Activated CD4-positive, alpha-beta T cell treated with anti-CD3 and anti-CD28 coated beads, Interleukin-10, Interleukin-2, amounts not matched to agents 100 ng/mL and 50 ng/mL, durations not matched to agents 16 hours and 8 hours (primary cell): Measurements from ENCODE around the gene ATP5ME.
"Not testable (repeated sequence)": the region's sequence is repeated elsewhere in the genome, so short reads cannot be mapped to it uniquely, and the experiment has no call there.

Source experiments
- DNase-seq: peaks from one replicate; pipeline ENCODE4 v3.0.0-alpha.2; 2020

ATP5ME gene

GRCh38 chr4:653831-654502, 20.1 kb downstream of the ATP5ME start:
- DNase-seq: no peak

DNA sequence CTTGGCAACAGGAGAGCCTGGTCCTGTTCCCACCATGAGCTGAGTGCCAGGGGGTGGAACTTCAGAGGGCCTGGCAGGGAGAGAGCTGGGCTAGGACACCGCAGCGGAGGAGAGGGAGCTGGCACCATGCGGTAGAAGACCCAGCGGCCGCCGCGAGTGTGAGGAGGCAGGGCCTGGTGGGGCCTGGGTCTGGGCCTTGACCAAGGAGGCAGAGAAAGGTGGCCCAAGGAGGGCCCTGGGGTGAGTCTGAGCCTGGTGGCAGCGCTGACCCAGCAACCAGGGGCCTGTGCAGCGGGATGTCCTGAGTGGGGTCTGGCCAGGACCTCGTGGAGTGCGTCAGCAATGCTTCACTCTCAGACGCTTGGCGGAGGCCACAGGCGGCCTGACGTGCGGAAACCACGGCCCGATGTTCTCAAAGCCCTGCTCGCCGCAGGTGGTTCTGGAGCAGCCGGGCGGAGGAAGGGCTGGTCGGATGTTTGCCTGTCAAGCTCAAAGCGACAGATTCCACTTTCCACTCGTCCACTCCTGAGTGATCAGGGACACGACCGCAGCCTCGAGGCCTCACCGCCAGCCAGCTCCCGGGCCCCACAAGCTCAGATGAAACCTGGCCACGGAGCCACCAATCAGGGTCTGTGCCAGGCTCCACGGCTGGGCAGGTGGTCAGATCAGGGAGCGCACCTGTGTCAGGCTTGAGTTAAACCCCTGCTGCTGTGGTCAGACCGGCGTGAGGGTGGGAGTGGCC, 20.8 kb downstream of the ATP5ME start:
- no peak for DNase-seq

DNA sequence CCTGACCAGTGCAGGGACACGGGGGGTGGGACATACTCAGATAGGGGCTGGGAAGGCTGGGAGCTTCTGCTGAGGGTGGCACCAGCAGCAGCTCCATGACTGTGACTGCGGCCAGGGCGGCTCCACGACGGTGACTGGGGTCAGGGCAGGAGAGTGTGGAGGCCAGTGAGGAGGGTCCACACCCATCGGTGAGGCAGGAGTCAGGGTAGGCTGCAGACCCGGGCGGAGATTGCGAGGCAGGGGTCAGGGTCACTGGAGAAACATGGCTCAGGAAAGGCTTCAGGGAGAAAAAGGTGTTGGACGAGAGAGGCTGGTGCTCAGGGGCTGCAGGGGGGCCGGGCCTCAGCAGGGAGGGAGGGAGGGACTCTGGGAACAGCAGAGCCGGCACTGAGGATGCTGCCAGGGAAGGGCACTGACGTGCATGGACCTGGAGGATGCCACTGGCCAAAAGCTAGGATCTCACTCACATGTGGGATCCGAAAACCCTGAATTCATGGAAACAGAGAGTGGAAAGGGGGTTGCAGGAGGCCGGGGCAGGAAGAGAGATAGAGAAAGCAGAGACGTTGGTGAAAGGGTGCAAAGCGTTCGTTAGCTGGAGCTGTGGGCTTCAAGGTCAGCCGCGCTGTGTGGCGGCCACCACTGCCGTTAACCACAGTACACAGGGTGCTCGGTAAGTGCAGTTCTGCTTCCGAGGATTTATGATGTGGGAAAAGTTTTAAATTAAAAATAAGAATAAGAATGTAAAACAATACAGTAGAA, 22.0 kb downstream of the ATP5ME start:
- DNase-seq: no peak

DNA sequence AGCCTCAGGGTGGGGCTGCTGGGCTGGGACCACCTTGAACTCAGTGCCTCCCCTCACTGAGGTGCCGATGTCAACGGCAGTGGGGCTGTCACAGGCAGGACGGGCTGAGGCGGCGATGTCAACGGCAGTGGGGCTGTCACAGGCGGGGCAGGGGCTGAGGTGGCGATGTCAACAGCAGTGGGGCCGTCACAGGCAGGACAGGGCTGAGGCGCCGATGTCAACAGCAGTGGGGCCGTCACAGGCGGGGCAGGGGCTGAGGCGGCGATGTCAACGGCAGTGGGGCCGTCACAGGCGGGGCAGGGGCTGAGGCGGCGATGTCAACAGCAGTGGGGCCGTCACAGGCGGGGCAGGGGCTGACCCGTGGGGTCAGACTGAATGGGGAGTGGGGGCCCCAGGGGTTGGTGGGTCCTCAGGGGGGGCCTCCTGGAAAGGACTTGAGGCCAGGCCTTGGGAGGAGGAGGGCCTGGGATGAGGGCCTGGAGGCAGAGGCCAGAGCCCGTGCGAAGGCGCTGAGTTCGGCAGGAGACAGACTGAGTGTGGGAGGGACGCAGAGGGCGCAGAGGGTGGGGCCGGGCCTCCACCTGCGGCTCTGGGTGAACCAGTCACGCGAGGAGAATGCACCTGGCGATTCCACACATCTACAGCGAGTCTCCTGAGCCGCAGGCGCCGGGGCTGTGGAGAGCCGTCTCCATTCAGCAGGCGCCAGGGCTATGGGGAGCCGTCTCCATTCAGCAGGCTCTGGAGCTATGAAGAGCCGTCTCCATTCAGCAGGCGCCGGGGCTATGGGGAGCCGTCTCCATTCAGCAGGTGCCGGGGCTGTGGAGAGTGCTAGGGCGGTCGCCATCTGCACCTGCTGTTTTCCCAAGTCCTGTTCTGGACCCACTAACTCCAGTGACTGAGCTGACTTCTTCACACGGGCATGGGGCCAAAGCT, 22.9 kb downstream of the ATP5ME start:
- no peak for DNase-seq

DNA sequence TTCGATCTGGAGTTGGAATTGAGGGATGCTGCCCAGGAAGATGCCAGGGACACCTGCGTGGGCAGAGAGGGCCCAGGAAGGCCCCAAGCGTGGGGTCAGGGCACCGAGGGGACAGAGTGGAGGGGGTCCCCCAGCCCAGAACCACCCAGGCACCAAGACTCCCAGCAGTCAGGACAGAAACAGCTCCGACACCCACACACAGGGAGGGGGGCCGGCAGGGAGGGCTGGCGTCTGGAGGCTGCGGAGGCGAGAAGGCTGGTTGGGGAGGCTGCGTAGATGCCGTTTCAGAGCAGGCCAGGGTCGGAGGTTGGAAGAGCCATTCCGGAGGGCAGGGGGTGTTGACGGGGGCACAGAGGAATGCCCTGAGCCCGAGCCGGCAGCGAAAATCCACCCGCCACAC, 23.6 kb downstream of the ATP5ME start:
- DNase-seq: no peak

DNA sequence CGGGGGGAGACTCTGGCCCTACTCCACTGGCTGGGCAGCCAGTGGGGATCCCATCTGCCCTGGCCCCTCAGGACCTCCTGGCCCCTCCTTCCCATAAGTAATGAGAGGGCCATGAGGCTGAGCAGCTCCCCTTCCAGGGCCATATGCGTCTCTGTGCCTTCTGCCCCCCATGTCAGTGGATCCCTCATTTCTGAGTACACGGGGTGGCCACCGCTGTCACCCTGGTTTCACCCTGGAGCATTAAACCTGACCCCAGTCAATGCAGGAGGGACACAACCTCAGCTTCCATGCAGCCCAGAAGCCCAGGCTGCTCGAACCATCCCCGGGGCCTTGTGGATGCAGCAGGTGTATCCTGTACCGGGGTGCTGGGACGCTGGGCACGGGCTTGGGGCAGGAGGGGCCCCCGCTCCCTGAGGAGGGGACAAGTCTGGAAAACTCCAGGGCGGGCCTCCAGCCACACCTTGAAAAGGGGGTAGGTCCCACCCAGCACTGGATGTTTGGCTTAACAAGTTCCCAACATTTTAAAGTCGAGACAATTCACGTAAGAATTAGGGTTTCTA, 24.2 kb downstream of the ATP5ME start:
- no peak for DNase-seq

GRCh38 chr4:649293-649625, 24.8 kb downstream of the ATP5ME start:
- no peak for DNase-seq

- no peak for DNase-seq
Measured at GRCh38 chr4:648579-649292, 25.3 kb downstream of the ATP5ME start.

DNA sequence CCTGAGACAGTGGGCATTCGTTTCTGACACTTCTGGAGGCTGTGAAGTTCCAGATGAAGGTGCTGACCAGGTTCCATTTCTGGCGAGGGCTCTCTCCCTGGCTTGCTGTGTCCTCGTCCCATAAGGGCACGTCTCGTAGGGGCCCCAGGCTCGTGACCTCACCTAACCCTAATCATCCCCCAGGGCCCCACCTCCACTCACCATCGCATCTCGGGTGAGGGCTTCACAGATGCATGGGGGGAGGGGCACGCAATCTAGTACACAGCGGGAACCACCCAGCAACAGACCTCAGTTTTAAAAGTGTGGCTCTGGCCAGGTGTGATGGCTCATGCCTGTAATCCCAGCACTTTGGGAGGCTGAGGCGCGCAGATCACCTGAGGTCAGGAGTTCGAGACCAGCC, 26.6 kb downstream of the ATP5ME start:
- DNase-seq: no peak

- peak; percentile 22 for DNase-seq
Measured at GRCh38 chr4:646460-646859, 27.6 kb downstream of the ATP5ME start.

DNA sequence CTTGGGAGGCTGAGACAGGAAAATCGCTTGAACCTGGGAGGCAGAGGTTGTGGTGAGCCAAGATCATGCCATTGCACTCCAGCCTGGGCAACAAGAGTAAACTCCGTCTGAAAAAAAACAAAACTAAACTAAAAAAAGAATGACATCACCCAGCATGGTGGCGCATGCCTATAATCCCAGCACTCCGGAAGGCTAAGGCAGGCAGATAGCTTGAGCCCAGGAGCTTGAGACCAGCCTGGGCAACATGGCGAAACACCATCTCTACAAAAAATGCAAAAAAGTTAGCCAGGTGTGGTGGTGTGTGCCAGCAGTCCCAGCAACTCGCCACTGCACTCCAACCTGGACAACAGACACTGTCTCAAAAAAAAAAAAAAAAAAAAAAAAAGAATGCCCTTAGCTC, 31.7 kb downstream of the ATP5ME start:
- not testable (repeated sequence) for DNase-seq

DNA sequence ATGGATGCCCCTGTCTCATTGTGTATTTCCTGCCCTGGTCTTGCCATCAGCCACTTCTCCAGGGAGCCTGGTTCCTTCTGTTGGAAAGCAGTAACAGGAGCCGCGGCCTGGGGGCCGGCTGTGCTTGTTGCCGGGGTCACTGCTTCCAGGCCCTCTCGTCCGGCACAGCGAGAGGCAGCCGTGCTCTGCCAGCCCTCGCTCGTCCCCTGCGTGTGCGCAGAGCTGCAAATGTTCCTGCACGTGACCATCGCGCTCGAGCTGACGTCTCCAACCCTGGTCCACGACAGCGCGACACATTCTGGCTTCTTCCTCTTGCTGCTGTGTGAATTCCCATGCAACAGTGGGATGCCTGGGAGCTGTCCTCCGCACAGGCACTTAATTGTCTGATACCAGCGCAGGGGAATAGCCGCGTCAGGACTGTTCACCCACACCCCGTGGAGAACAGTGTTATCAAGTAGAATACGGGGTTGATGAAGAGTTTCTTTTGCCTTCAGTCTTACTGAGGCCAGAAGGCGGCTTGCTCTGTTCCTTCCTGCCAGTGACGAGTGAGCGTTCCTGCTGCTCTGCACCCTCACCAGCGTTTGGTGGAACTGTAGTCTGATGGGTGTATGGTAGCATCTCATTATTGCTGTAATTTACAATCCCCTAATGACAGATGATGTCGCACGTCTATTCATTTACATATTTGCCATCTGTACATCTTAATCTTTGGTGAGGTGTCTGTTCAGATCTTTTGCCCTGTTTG, 36.4 kb downstream of the ATP5ME start:
- DNase-seq: no peak

DNA sequence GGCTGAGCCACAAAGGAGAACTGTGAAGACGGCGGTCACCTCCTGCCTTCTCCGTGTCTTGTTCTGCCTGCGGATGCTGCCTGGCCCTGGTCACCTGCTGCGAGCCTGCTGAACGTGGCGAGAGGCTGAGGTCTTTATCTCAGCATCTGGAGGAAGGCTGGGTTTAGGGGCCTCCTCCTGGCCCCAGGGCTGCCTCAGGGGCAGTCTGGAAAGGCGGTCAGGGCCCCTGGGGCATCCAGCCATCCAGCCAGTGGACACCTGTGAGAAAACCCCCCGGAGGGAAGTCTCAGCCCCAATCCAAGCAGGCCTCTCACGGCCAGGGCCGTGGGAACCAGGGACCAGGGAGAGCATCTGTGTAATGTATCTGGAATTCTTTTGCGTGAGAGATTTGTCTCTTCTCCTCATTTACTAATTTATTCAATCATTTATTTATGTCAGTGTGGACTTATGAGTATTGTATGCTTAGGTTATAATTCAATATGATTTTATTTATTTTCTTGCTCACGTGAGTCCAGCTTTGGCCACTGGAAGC, 37.4 kb downstream of the ATP5ME start:
- DNase-seq: no peak

GRCh38 chr4:635851-636627, 38.0 kb downstream of the ATP5ME start:
- no peak for DNase-seq

- not testable (repeated sequence) for DNase-seq
Measured at GRCh38 chr4:635066-635835, 38.8 kb downstream of the ATP5ME start.

- DNase-seq: no peak
Measured at GRCh38 chr4:634599-634985, 39.5 kb downstream of the ATP5ME start.

DNA sequence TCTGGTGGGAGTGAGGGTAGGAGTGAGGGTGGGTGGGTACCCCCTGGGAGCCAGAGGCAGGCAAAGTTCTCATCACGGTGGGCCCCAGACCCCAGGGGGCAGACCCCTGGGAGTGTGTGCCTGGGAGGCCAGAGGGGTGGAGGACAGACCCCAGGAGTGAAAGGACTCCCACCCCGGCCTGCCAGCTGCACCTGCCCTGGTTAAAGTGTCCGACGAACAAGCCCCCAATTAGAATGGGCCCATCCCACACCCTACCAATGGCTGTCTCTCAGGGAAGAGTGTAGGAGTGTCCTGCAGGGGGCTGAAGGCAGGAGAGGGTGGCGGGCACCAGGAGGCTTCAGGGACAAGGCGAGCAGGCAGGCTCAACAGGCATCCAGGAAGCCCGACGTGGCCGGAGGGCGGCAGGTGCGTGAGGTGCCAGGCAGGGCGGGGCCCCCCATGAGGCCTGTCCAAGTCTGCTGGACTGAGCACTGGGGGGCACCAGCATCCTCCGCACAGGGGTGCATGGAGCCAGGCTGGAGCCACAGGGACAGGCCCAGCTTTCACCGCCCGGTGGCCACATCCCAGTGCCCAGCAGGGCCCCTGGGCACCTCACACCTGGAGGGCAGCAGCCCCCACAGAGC, 40.0 kb downstream of the ATP5ME start:
- DNase-seq: no peak

GRCh38 chr4:633406-633805, 40.7 kb downstream of the ATP5ME start:
- DNase-seq: no peak

DNA sequence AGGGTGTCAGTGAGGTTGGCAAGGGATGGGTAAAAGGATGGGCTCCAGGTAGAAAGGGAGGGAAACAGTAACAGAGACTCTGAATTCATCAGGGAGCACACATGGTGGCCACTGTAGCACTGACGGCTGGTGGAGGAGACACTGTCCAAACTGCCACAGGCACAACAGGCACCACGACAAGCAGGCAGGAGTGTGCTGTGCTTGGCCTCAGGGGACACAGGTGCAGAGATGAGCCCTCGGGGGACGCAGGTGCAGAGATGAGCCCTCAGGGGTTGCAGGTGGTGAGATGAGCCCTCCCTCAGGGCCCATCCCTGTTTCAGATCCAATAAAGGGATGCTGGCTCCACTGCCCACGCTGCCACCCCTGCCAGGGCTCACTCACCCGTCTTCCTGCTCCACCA, 41.1 kb downstream of the ATP5ME start:
- no peak for DNase-seq
